Fibroblast of villous mesenchyme (primary cell): ENCODE results near the gene TEX48. TPM values are rescaled to one million over a fixed set of nuclear protein-coding genes. Genes with fewer than 3 reads are reported as not detected.

ENCODE experiments used
- DNase-seq: peaks from one replicate; pipeline ENCODE4 v3.0.0-alpha.2; 2010; ENCODE audit warnings: low read depth
- H3K4me3 ChIP-seq: 2 replicates; pipeline ENCODE4 v1.5.1; 2011; ENCODE audit warnings: low read depth, mild to moderate bottlenecking, low read length
- total RNA-seq: library from RNA; depleted of rRNA; stranded (reverse); fragments of >200 nt; gene quantifications from 2 replicates; pipeline ENCODE4 v1.2.3, GENCODE V29; 2012
- TF ChIP-seq, protein P1 (sequence below): IDR thresholded peaks from 2 replicates; pipeline ENCODE4 v1.5.1; 2012; ENCODE audit warnings: low read depth, mild to moderate bottlenecking, low read length; ENCODE audit not compliant: insufficient read depth

TEX48 gene
- total RNA-seq, 1 donor, result not detected

GRCh38 chr9:114662081-114662989 is 19.7 kb downstream of the TEX48 start:
- DNase-seq, result peak; percentile 44
- TF ChIP-seq, protein P1, sequence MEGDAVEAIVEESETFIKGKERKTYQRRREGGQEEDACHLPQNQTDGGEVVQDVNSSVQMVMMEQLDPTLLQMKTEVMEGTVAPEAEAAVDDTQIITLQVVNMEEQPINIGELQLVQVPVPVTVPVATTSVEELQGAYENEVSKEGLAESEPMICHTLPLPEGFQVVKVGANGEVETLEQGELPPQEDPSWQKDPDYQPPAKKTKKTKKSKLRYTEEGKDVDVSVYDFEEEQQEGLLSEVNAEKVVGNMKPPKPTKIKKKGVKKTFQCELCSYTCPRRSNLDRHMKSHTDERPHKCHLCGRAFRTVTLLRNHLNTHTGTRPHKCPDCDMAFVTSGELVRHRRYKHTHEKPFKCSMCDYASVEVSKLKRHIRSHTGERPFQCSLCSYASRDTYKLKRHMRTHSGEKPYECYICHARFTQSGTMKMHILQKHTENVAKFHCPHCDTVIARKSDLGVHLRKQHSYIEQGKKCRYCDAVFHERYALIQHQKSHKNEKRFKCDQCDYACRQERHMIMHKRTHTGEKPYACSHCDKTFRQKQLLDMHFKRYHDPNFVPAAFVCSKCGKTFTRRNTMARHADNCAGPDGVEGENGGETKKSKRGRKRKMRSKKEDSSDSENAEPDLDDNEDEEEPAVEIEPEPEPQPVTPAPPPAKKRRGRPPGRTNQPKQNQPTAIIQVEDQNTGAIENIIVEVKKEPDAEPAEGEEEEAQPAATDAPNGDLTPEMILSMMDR, result peak; percentile 92
- H3K4me3 ChIP-seq, result no peak overlapping the region

- DNase-seq, result no peak
- TF ChIP-seq, protein P1, result no peak
Observed at GRCh38 chr9:114657705-114658104, 24.3 kb downstream of the TEX48 start, which contains the start of gene TEX53. TSS of gene TEX53 (minus strand) at chr9:114657805. CDS start at chr9:114657774, 31 bp downstream.

GRCh38 chr9:114656301-114656700 is 25.7 kb downstream of the TEX48 start:
- no peak for DNase-seq
- TF ChIP-seq, protein P1, result no peak

More at GRCh38 chr9:114657705-114658104, 24.3 kb downstream of the TEX48 start, which contains the start of gene TEX53:
- H3K4me3 ChIP-seq, result no peak within 1 kb of the TSS

GRCh38 chr9:114655689-114656088 is 26.3 kb downstream of the TEX48 start:
- TF ChIP-seq, protein P1, result no peak
- no peak overlapping the region for H3K4me3 ChIP-seq
- peak; percentile 56 for DNase-seq

More at GRCh38 chr9:114656301-114656700, 25.7 kb downstream of the TEX48 start:
- H3K4me3 ChIP-seq, result no peak overlapping the region

- TF ChIP-seq, protein P1, result peak; percentile 99
- DNase-seq, result peak; percentile 79
- no peak overlapping the region for H3K4me3 ChIP-seq
Observed at GRCh38 chr9:114653556-114654159, 28.3 kb downstream of the TEX48 start.

- TF ChIP-seq, protein P1, result no peak
- no peak for DNase-seq
- no peak overlapping the region for H3K4me3 ChIP-seq
Observed at GRCh38 chr9:114652776-114653555, 29.0 kb downstream of the TEX48 start.
